Breast epithelium (tissue), 3 donors: Measurements from ENCODE around the gene CTNNBL1.

ENCODE experiments used
- CTCF ChIP-seq, 3 donors: fragments of 450-650 bp; IDR thresholded peaks; one replicate each; pipeline ENCODE4 v1.5.1; 2016 to 2017; ENCODE audit warnings: antibody characterized with exemption in 3 of 3, mild to moderate bottlenecking in 3 of 3, moderate library complexity in 3 of 3
- POLR2A ChIP-seq: fragments of 450-650 bp; IDR thresholded peaks from one replicate; pipeline ENCODE4 v1.6.1; 2016; ENCODE audit warnings: antibody characterized with exemption, mild to moderate bottlenecking, moderate library complexity
- POLR2AphosphoS5 ChIP-seq, 3 donors: sonication (generic); formaldehyde crosslinking; IDR thresholded peaks; one replicate each; pipeline ENCODE4 v1.6.1; 2017; ENCODE audit warnings: antibody characterized with exemption in 3 of 3

GRCh38 chr20:37870294-37870693 is 176.5 kb downstream of the CTNNBL1 start:
- no peak for TF ChIP-seq POLR2A
- TF ChIP-seq CTCF (IDR thresholded peaks at IDR 0.05), result no peak
- no peak for TF ChIP-seq POLR2AphosphoS5 (IDR thresholded peaks at IDR 0.05)
